HG03378 (cell line): ENCODE data around the gene PDE10A.
"Not testable (repeated sequence)": the region's sequence is repeated elsewhere in the genome, so short reads cannot be mapped to it uniquely, and the experiment has no call there.

Experiments
- ATAC-seq: cut with Tn5 transposase; IDR thresholded peaks from one replicate; pipeline ENCODE4 v1.9.1; 2021; ENCODE audit warnings: mild to moderate bottlenecking, moderate library complexity; ENCODE audit not compliant: unreplicated experiment

The PDE10A gene

GRCh38 chr6:165558097-165558496 is 104.9 kb downstream of the PDE10A start:
- not testable (repeated sequence) for ATAC-seq

DNA sequence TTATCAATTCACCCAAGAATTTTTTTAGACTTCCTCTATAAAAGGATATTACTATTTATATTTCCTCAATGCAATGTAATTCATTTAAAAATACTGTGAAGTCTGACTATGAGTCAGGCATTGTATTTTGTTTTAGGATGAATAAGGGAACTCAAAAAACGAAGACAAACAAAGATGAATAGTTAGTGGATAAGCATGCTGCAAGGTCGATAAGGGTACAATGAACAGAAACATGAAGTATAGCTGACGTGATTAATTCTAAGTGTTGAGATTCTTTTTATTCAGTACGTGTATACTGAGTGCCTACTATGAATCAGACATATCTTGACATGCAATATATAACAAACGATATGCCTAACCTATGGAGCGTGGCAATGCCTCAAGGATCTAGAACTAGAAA is 105.4 kb downstream of the PDE10A start:
- ATAC-seq, result no peak

DNA sequence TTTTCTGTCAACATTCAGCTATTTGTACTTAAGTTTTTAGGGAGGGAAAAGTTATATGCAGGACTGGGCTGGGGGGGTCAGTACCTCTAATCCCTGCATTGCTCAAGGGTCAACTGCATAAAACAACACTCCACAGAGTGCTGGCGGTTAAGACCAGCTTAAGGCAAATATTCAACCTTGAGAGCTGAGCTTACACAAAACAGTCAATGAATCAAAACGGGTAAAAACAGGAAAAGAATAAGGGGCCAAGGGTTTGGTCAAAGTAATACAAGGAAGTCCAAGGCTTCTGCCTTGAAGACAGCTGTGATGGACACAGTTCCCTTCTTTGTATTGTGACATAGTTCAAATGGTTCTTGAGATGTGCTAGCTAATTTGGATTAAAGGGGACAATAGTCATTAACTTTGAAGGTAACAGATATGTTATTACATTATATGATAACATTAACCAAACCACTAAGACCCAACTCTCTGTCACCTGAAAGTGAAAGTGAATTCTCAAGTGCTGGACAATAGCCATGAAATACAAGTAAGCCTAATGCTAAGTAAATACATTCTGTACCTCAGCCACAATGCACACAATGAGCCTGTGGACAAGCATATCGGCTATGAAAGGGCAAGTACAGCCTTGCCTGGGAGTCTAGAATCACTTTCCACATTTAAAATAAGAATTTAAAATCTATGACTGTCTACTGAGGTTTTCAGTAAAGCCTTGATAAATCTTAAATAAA is 106.8 kb downstream of the PDE10A start:
- no peak for ATAC-seq

GRCh38 chr6:165554644-165555043 is 108.4 kb downstream of the PDE10A start:
- not testable (repeated sequence) for ATAC-seq

GRCh38 chr6:165552248-165552736 is 110.7 kb downstream of the PDE10A start:
- no peak for ATAC-seq

GRCh38 chr6:165551828-165552227 is 111.2 kb downstream of the PDE10A start:
- no peak for ATAC-seq

- no peak for ATAC-seq
Measured at GRCh38 chr6:165548450-165548849, 114.6 kb downstream of the PDE10A start.

DNA sequence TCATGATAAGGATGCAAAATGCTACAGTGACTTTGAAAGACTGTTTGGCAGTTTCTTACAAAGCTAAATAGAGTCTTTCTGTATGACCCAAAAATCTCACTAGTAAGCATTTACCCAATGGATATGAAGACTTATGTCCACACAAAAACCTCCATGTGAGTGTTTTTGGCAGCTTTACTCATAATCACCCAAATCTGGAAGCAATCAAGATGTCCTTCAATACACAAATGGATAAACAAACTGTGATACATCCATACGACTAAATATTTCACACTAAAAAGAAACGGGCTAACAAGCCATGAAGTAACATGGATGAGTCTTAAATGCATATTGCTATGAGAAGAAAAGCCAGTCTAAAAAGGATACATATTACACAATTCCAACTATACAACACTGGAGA is 117.2 kb downstream of the PDE10A start:
- no peak for ATAC-seq

DNA sequence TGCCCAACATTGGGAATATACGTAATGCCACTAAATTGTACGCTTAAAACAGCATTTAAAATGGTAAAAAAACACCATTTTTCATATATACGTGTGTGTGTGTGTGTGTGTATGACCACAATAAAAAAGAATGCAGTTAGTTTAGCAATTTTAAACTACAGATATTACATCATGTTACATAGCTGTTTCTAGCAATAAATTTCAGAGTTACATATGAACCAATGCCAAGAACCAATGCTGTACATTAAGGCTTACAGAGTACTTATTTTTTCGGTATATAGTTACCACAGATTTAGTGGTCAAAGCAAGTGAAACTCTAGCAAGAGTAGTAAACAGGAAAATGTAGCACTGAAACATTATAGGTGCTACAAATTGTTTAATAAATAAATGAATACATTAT is 119.3 kb downstream of the PDE10A start:
- no peak for ATAC-seq

DNA sequence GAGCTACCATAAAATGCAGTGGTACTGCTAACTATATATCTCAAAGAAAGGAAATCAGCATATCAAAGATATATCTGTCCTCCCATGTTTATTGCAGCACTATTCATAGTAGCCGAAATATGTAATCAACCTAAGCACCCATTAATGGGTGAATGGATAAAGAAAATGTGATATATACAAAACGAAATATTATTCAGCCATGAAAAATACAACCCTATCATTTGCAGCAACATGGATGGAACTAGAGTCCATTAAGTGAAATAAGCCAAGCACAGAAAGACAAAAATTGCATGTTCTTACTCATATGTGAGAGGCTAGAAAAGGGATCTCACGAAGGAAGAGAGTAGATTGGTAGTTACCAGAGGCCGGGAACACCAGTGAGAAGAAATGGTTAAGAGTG is 126.1 kb downstream of the PDE10A start:
- ATAC-seq, result no peak

- no peak for ATAC-seq
Measured at GRCh38 chr6:165519316-165519715, 143.7 kb downstream of the PDE10A start.

DNA sequence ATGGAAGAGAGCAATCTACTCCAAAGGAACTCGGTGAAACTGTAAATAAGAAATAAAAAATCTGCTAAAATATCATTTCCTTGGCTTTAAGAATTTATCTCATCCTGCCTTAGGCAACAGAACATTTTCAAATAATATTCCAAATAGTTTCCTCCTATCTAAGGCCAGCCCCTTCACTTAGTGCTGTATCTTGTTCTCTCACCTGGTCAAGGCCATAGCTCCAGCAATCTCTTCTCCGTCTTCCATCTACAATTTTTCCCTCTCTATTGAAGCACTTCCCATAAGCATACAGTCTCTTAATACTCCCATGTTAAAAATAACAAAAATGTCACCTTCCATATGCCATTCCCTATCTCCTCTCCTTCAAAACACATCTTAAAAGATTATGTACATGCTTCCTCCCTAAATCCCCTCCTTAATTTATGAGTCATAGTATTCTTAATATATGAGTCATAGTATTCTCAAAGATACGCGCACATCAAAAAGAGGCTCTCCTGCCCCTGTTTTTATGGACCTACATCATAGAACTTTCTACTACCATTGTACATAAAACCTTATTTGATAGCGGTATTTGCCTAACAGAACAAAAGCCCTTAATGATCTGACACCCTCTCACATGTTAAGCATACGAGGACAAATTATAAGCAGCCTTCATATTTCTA is 146.9 kb downstream of the PDE10A start:
- ATAC-seq, result no peak

DNA sequence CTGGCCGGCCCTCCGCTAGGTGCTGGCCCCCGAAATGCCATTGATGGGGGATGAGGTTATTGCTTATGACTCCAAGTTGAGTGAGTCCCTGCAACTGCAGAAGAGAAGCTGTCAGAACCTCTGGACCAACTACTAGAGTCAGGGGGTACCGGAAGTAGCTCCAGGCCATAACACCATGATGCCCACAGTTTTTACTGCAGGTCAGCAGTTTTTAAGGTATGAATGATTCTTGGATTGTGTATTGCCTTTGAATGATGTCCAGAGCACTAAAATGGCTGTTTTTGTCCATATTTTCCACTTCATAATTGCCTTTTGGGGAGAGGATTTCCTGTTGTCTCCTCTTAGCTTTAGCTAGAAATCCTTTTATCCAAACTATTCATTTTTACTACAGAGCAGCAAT is 148.4 kb downstream of the PDE10A start:
- ATAC-seq, result no peak

GRCh38 chr6:165511807-165512206 is 151.2 kb downstream of the PDE10A start:
- ATAC-seq, result peak; percentile 97

DNA sequence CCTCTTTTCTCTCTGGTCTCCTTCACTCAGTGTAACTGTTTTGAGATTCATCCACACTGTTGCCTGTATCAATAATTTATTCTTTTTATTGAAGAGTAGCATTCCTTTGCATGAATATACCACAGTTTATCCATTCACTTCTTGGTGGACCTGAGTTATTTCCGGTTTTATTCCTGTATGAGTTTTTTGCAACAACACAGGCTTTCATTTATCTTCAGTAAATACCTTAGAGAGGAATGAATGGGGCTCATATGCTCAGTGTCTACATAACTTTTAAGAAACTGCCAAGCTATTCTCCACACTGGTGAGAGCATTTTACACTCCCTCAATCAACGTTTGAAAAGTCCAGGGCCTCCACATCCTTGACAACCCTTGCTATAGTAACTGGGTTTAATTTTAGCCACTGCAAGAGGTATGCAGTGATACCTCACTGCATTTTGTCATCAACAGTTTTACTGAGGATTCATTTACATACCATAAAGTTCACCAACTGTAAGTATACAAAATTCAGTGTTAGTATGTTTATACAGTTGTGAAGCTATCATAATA is 154.6 kb downstream of the PDE10A start:
- ATAC-seq, result no peak

DNA sequence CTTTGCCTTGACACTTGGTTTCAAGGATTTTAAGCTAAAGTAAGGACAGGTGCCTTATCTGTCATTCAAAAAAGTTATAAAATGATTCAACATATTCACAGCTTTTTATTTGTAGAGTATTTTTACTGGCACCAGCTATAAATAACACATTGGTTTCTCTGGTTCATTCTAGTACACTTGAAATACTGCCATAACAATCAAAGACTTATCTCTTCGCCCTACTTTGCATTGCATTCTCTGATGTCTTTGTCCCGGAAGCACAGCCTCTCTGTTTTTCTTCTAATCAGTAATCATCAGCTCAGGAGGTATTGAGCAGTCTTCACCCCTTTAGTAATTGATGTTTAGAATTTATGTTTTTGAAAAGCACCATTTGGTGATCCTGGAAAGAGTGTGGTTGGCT is 156.4 kb downstream of the PDE10A start:
- ATAC-seq, result no peak

DNA sequence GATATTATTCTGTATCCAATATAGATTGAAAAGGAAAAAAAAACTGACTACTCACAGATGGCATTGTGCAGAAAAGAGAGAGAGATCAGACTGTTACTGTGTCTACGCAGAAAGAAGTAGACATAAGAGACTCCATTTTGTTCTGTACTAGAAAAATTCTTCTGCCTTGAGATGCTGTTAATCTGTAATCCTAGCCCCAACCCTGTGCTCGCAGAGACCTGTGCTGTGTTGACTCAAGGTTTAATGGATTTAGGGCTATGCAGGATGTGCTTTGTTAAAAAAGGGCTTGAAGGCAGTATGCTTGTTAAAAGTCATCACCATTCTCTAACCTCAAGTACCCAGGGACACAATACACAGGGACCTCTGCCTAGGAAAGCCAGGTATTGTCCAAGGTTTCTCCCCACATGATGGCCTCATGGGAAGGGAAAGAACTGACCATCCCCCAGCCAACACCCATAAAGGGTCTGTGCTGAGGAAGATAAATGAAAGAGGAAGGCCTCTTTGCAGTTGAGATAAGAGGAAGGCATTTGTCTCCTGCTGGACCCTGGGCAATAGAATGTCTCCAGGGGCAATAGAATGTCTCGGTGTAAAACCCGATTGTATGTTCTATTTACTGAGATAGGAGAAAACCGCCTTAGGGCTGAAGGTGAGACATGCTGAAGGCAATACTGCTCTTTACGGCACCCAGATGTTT is 162.7 kb downstream of the PDE10A start:
- ATAC-seq, result not testable (repeated sequence)

- ATAC-seq, result no peak
Measured at GRCh38 chr6:165497472-165497871, 165.6 kb downstream of the PDE10A start.

DNA sequence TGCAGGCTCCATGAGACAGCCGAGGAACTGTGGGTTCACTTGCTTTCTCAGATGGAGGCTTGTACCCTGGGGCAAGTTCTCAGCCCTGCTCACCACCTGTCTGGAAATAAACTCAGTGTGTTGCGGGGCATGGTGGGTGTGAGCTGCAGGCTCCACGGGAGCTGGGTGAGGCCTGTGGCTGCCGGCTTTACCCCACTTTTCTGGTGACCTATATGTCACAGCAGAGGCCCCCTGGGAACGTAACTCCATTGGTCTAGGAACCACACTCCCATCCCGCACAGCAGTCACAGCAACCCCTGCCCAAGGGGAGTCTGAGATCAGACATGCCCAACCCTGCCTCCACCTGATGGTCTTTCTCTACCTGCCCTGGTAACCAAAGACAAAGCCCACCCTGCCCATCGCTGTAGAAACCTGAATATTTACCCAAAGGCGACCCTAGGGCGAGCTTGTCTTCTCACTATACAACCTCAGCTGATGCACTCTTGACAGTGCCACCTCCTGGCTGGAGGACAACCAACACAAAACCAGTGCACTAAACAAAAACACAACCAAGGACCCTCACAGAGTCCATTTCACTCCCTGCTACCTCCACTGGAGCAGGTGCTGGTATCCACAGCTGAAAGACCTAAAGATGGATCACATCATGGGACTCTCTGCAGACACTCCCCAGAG is 174.3 kb downstream of the PDE10A start:
- no peak for ATAC-seq

DNA sequence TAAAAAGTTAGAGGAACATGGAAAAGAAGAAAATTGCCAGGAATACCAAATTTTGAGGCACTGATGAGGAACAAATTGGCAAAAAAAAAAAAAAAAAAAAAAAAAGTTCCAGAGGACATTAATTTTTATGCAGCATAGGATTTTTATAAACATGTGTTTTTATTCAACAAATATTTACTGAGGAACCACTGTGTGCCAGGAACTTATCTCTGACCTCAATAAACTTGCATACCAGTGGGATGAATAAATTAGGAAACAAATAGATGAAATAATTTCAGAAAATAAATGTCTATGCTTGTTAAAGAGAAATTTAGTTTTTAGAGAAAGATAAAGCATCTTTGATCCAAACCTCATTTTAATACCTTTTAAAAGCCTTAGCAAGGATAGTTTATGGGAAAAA is 175.1 kb downstream of the PDE10A start:
- ATAC-seq, result no peak

DNA sequence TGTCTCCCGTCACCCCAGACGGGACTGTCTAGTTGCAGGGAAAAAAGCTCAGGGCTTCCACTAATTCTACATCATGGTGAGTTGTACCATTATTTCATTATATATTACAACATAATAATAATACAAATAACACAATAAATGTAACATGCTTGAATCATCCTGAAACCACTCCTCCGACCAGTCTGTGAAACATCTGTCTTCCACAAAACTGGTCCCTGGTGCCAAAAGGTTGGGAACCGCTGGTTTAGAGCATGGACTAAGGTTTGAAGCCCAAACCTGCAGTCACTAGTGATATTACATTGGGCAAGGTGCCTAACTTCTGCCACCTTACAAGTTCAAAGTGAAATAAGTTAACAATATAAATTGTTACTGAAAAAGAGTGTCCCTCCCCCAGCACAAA is 175.7 kb downstream of the PDE10A start:
- no peak for ATAC-seq
